ENCODE results near the gene C1QTNF1. TPM values are rescaled to one million over a fixed set of nuclear protein-coding genes. Genes with fewer than 3 reads are reported as not detected.

C1QTNF1 gene
- total and polyA plus RNA-seq, 4 donors, result 7.4 to 84.5 (median 30.0) TPM

GRCh38 chr17:79042421-79043190 is 18.6 kb downstream of the C1QTNF1 start:
- no peak overlapping the region for H3K27ac ChIP-seq (ENCODE audit: low read depth in 1 of 2, low read length in 1 of 2)
- no peaks in the 10 kb centered on the region for H3K9me3 ChIP-seq (ENCODE audit: control insufficient read depth in 4 of 4, insufficient read depth in 3 of 4, low read length in 3 of 4)
- peaks cover 0 to 2% (median 0%) of the 10 kb centered on the region in 4 donors for H3K36me3 ChIP-seq (ENCODE audit: control insufficient read depth in 4 of 4, insufficient read depth in 4 of 4, low read length in 4 of 4)
- peaks cover 0 to 7% (median 0%) of the 10 kb centered on the region in 3 donors for H3K27me3 ChIP-seq (ENCODE audit: control insufficient read depth in 3 of 3, insufficient read depth in 3 of 3, low read length in 2 of 3)
- no peak for DNase-seq
- no peak for ATAC-seq (ENCODE audit: insufficient read depth, low FRiP score)
- H3K4me1 ChIP-seq (ENCODE audit: control insufficient read depth in 5 of 5, insufficient read depth in 5 of 5, low read length in 5 of 5), result peaks cover 0 to 9% (median 0%) of the 10 kb centered on the region in 5 donors
- no peak overlapping the region for H3K9ac ChIP-seq (ENCODE audit: insufficient read depth in 1 of 2, low read length in 2 of 2)
- no peak overlapping the region for H3K4me3 ChIP-seq
- WGBS, 2 donors, result 61 to 62% methylated on average over 13 of the region's 13 CpGs
- TF ChIP-seq CTCF (IDR thresholded peaks at IDR 0.05; ENCODE audit: control extremely low read depth, extremely low read depth), result peak; percentile 82

GRCh38 chr17:79043191-79043930 is 19.4 kb downstream of the C1QTNF1 start:
- Histone ChIP-seq H3K27me3 (ENCODE audit: control insufficient read depth in 3 of 3, insufficient read depth in 3 of 3, low read length in 2 of 3) (peaks cover 0 to 7% (median 0%) of the 10 kb centered on the region in 3 donors), H3K9me3 (ENCODE audit: control insufficient read depth in 4 of 4, insufficient read depth in 3 of 4, low read length in 3 of 4) (no peaks in the 10 kb centered on the region), H3K4me3 (no peak overlapping the region), H3K4me1 (ENCODE audit: control insufficient read depth in 5 of 5, insufficient read depth in 5 of 5, low read length in 5 of 5) (peaks cover 0 to 9% (median 0%) of the 10 kb centered on the region in 5 donors), H3K36me3 (ENCODE audit: control insufficient read depth in 4 of 4, insufficient read depth in 4 of 4, low read length in 4 of 4) (peaks cover 0 to 3% (median 0%) of the 10 kb centered on the region in 4 donors), H3K9ac (ENCODE audit: insufficient read depth in 1 of 2, low read length in 2 of 2) (no peak overlapping the region), H3K27ac (ENCODE audit: low read depth in 1 of 2, low read length in 1 of 2) (no peak overlapping the region)
- TF ChIP-seq CTCF (IDR thresholded peaks at IDR 0.05; ENCODE audit: control extremely low read depth, extremely low read depth), result no peak
- 93% methylated on average over 10 of the region's 10 CpGs for WGBS, 2 donors
- DNase-seq (no peak), ATAC-seq (ENCODE audit: insufficient read depth, low FRiP score) (no peak)

- peaks cover 0 to 3% (median 0%) of the 10 kb centered on the region in 4 donors for H3K36me3 ChIP-seq (ENCODE audit: control insufficient read depth in 4 of 4, insufficient read depth in 4 of 4, low read length in 4 of 4)
- no peak for ATAC-seq (ENCODE audit: insufficient read depth, low FRiP score)
- no peaks in the 10 kb centered on the region for H3K9me3 ChIP-seq (ENCODE audit: control insufficient read depth in 4 of 4, insufficient read depth in 3 of 4, low read length in 3 of 4)
- H3K9ac ChIP-seq (ENCODE audit: insufficient read depth in 1 of 2, low read length in 2 of 2), result no peak overlapping the region
- no peak overlapping the region for H3K4me3 ChIP-seq
- DNase-seq, result no peak
- WGBS, 2 donors, result 68 to 72% methylated on average over 12 of the region's 12 CpGs
- H3K4me1 ChIP-seq (ENCODE audit: control insufficient read depth in 5 of 5, insufficient read depth in 5 of 5, low read length in 5 of 5), result peaks cover 0 to 9% (median 0%) of the 10 kb centered on the region in 5 donors
- no peak overlapping the region for H3K27ac ChIP-seq (ENCODE audit: low read depth in 1 of 2, low read length in 1 of 2)
- H3K27me3 ChIP-seq (ENCODE audit: control insufficient read depth in 3 of 3, insufficient read depth in 3 of 3, low read length in 2 of 3), result peaks cover 0 to 7% (median 0%) of the 10 kb centered on the region in 3 donors
- no peak for TF ChIP-seq CTCF (IDR thresholded peaks at IDR 0.05; ENCODE audit: control extremely low read depth, extremely low read depth)
Measured at GRCh38 chr17:79043931-79044320, 20.0 kb downstream of the C1QTNF1 start.
